Activated T-helper 17 cell treated with anti-CD3 and anti-CD28 coated beads, Interleukin-2, amount 50 U/mL, for 72 hours (primary cell): ENCODE measurements around the gene PCDHA6. TPM values are rescaled to one million over a fixed set of nuclear protein-coding genes. Genes with fewer than 3 reads are reported as not detected.
"Not testable (repeated sequence)": the region's sequence is repeated elsewhere in the genome, so short reads cannot be mapped to it uniquely, and the experiment has no call there.

Experiments
- ATAC-seq: fragments of 150-1000 bp; cut with Tn5 transposase; replicated peaks from 2 replicates; pipeline ENCODE4 v1.10.0; 2021; ENCODE audit warnings: mild to moderate bottlenecking, moderate library complexity
- H3K27ac Mint-ChIP-seq: one replicate; pipeline ENCODE4 v1.8.0; 2022; ENCODE audit warnings: mixed read lengths
- H3K27me3 Mint-ChIP-seq: one replicate; pipeline ENCODE4 v1.8.0; 2022; ENCODE audit warnings: mixed read lengths
- H3K36me3 Mint-ChIP-seq: one replicate; pipeline ENCODE4 v1.8.0; 2022; ENCODE audit warnings: low read depth, mild to moderate bottlenecking, mixed read lengths
- H3K4me1 Mint-ChIP-seq: one replicate; pipeline ENCODE4 v1.8.0; 2022; ENCODE audit warnings: mixed read lengths
- H3K4me3 Mint-ChIP-seq: one replicate; pipeline ENCODE4 v1.8.0; 2022; ENCODE audit warnings: mild to moderate bottlenecking, mixed read lengths
- H3K9me3 Mint-ChIP-seq: one replicate; pipeline ENCODE4 v1.8.0; 2022; ENCODE audit warnings: mixed read lengths
- total RNA-seq, 2 donors: library from RNA; stranded (reverse); gene quantifications; one replicate each; pipeline ENCODE4 v1.2.3, GENCODE V29; 2022

PCDHA6 gene
- not detected for total RNA-seq

- Mint-ChIP-seq H3K4me1 (no peaks in the 10 kb centered on the region), H3K36me3 (no peaks in the 10 kb centered on the region), H3K9me3 (peaks cover 12% of the 10 kb centered on the region), H3K27ac (no peak within 1 kb of the TSS), H3K27me3 (peaks cover 24% of the 10 kb centered on the region), H3K4me3 (no peak within 1 kb of the TSS)
- no peak for ATAC-seq
Measured at GRCh38 chr5:140827704-140828361, at the start of gene PCDHA6. Gene PCDHA6 (plus strand): TSS chr5:140827960. CDS start chr5:140828092, 132 bp downstream.

GRCh38 chr5:140780512-140780911 lies 47.2 kb upstream of the PCDHA6 start:
- ATAC-seq, result no peak

GRCh38 chr5:140785905-140786686 lies 41.7 kb upstream of the PCDHA6 start, which contains the start of gene PCDHA1:
Gene PCDHA1 (plus strand): TSS chr5:140786140.
- H3K4me3 Mint-ChIP-seq, result no peak within 1 kb of the TSS
- H3K27me3 Mint-ChIP-seq, result peaks cover 10% of the 10 kb centered on the region
- H3K9me3 Mint-ChIP-seq, result peaks cover 24% of the 10 kb centered on the region
- H3K4me1 Mint-ChIP-seq, result no peaks in the 10 kb centered on the region
- H3K27ac Mint-ChIP-seq, result no peak within 1 kb of the TSS
- no peaks in the 10 kb centered on the region for H3K36me3 Mint-ChIP-seq
- no peak for ATAC-seq

More at GRCh38 chr5:140780512-140780911, 47.2 kb upstream of the PCDHA6 start:
- H3K4me3 Mint-ChIP-seq, result no peak overlapping the region
- H3K4me1 Mint-ChIP-seq, result no peaks in the 10 kb centered on the region
- H3K27ac Mint-ChIP-seq, result no peak overlapping the region
- peaks cover 4% of the 10 kb centered on the region for H3K27me3 Mint-ChIP-seq
- H3K36me3 Mint-ChIP-seq, result no peaks in the 10 kb centered on the region
- H3K9me3 Mint-ChIP-seq, result peaks cover 44% of the 10 kb centered on the region

- H3K4me3 Mint-ChIP-seq, H3K4me1 Mint-ChIP-seq, H3K36me3 Mint-ChIP-seq, H3K27ac Mint-ChIP-seq, ATAC-seq: not testable (repeated sequence)
- peaks cover 17% of the 10 kb centered on the region for H3K27me3 Mint-ChIP-seq
- peaks cover 23% of the 10 kb centered on the region for H3K9me3 Mint-ChIP-seq
Measured at GRCh38 chr5:140787422-140787821, 40.3 kb upstream of the PCDHA6 start.

GRCh38 chr5:140787849-140788504 lies 39.8 kb upstream of the PCDHA6 start:
- H3K27me3 Mint-ChIP-seq, result peaks cover 19% of the 10 kb centered on the region
- ATAC-seq, H3K36me3 Mint-ChIP-seq: not testable (repeated sequence)

GRCh38 chr5:140791089-140791488 lies 36.7 kb upstream of the PCDHA6 start:
- Mint-ChIP-seq H3K4me1 (no peaks in the 10 kb centered on the region), H3K4me3 (no peak overlapping the region), H3K27ac (no peak overlapping the region), H3K27me3 (peaks cover 21% of the 10 kb centered on the region), H3K9me3 (peaks cover 17% of the 10 kb centered on the region), H3K36me3 (no peaks in the 10 kb centered on the region)
- ATAC-seq, result no peak

More at GRCh38 chr5:140787849-140788504, 39.8 kb upstream of the PCDHA6 start:
- H3K4me1 Mint-ChIP-seq, H3K27ac Mint-ChIP-seq, H3K4me3 Mint-ChIP-seq: not testable (repeated sequence)
- peaks cover 19% of the 10 kb centered on the region for H3K9me3 Mint-ChIP-seq

- ATAC-seq, result no peak
- Mint-ChIP-seq H3K4me1 (no peaks in the 10 kb centered on the region), H3K9me3 (peaks cover 15% of the 10 kb centered on the region), H3K27me3 (peaks cover 18% of the 10 kb centered on the region), H3K36me3 (no peaks in the 10 kb centered on the region), H3K27ac (no peak within 1 kb of the TSS), H3K4me3 (no peak within 1 kb of the TSS)
Measured at GRCh38 chr5:140794595-140795258, 33.0 kb upstream of the PCDHA6 start, which contains the start of gene PCDHA2. Gene PCDHA2 (plus strand): TSS chr5:140794852.

GRCh38 chr5:140795259-140795641 lies 32.5 kb upstream of the PCDHA6 start:
- Mint-ChIP-seq H3K27ac (no peak overlapping the region), H3K4me1 (no peaks in the 10 kb centered on the region), H3K36me3 (no peaks in the 10 kb centered on the region), H3K4me3 (no peak overlapping the region), H3K9me3 (peaks cover 16% of the 10 kb centered on the region), H3K27me3 (peaks cover 21% of the 10 kb centered on the region)
- ATAC-seq, result no peak

- H3K36me3 Mint-ChIP-seq, H3K27ac Mint-ChIP-seq, H3K4me1 Mint-ChIP-seq, H3K4me3 Mint-ChIP-seq, ATAC-seq: not testable (repeated sequence)
- Mint-ChIP-seq H3K27me3 (peaks cover 18% of the 10 kb centered on the region), H3K9me3 (peaks cover 17% of the 10 kb centered on the region)
Measured at GRCh38 chr5:140796072-140796717, 31.6 kb upstream of the PCDHA6 start.

- Mint-ChIP-seq H3K36me3 (no peaks in the 10 kb centered on the region), H3K27ac (no peak overlapping the region), H3K4me1 (no peaks in the 10 kb centered on the region), H3K4me3 (no peak overlapping the region), H3K27me3 (peaks cover 16% of the 10 kb centered on the region), H3K9me3 (peaks cover 13% of the 10 kb centered on the region)
- ATAC-seq, result no peak
Measured at GRCh38 chr5:140796718-140797095, 31.1 kb upstream of the PCDHA6 start.

- Mint-ChIP-seq H3K4me1 (no peaks in the 10 kb centered on the region), H3K4me3 (no peak within 1 kb of the TSS), H3K27ac (no peak within 1 kb of the TSS), H3K27me3 (peaks cover 15% of the 10 kb centered on the region), H3K9me3 (peaks cover 10% of the 10 kb centered on the region), H3K36me3 (no peaks in the 10 kb centered on the region)
- no peak for ATAC-seq
Measured at GRCh38 chr5:140800816-140801493, 26.8 kb upstream of the PCDHA6 start, which contains the start of gene PCDHA3. Gene PCDHA3 (plus strand): TSS chr5:140801057.

- peaks cover 17% of the 10 kb centered on the region for H3K27me3 Mint-ChIP-seq
- H3K4me1 Mint-ChIP-seq, result no peaks in the 10 kb centered on the region
- no peaks in the 10 kb centered on the region for H3K36me3 Mint-ChIP-seq
- no peak overlapping the region for H3K4me3 Mint-ChIP-seq
- no peak for ATAC-seq
- no peak overlapping the region for H3K27ac Mint-ChIP-seq
- H3K9me3 Mint-ChIP-seq, result peaks cover 10% of the 10 kb centered on the region
Measured at GRCh38 chr5:140801494-140801841, 26.3 kb upstream of the PCDHA6 start.

- not testable (repeated sequence) for H3K27ac Mint-ChIP-seq, H3K4me3 Mint-ChIP-seq, H3K36me3 Mint-ChIP-seq, H3K4me1 Mint-ChIP-seq, ATAC-seq
- Mint-ChIP-seq H3K9me3 (peaks cover 10% of the 10 kb centered on the region), H3K27me3 (peaks cover 21% of the 10 kb centered on the region)
Measured at GRCh38 chr5:140802381-140802780, 25.4 kb upstream of the PCDHA6 start.
